HepG2 (cell line): ENCODE results near the gene TH. TPM values are rescaled to one million over a fixed set of nuclear protein-coding genes. Genes with fewer than 3 reads are reported as not detected.

ENCODE experiments used
- CENPT ChIP-seq: sonication (generic); formaldehyde crosslinking; IDR thresholded peaks from 2 replicates; pipeline ENCODE4 v1.8.0; 2022; ENCODE audit warnings: low read depth, mild to moderate bottlenecking, moderate library complexity, missing genetic modification reagents
- HMG20A ChIP-seq: IDR thresholded peaks from 2 replicates; pipeline ENCODE4 v1.6.1; 2016; ENCODE audit warnings: borderline replicate concordance
- IKZF1 ChIP-seq: fragments of 450-650 bp; IDR thresholded peaks from 2 replicates; pipeline ENCODE4 v1.7.1; 2016
- KDM1A ChIP-seq: IDR thresholded peaks from 2 replicates; pipeline ENCODE4 v1.6.1; 2016; ENCODE audit warnings: missing compliant biosample characterization
- KLF16 ChIP-seq, 2 experiments: sonication (generic) in 1 of 2; formaldehyde crosslinking in 1 of 2; IDR thresholded peaks; 2 replicates each; pipeline versions ENCODE4 v1.6.1 to v1.8.0; 2016 to 2023; ENCODE audit warnings: missing genetic modification reagents in 2 of 2, missing compliant biosample characterization in 1 of 2
- MED13 ChIP-seq: sonication (generic); formaldehyde crosslinking; IDR thresholded peaks from 2 replicates; pipeline ENCODE4 v1.5.0; 2020; ENCODE audit warnings: missing genetic modification reagents
- NRL ChIP-seq: sonication (generic); formaldehyde crosslinking; IDR thresholded peaks from 2 replicates; pipeline ENCODE4 v1.5.0; 2020; ENCODE audit warnings: missing genetic modification reagents, mild to moderate bottlenecking, moderate library complexity, borderline replicate concordance
- PRMT3 ChIP-seq: sonication (generic); formaldehyde crosslinking; IDR thresholded peaks from 2 replicates; pipeline ENCODE4 v1.8.1; 2022; ENCODE audit warnings: low read depth, mild to moderate bottlenecking, moderate library complexity, missing genetic modification reagents, borderline replicate concordance
- RELA ChIP-seq: sonication (generic); formaldehyde crosslinking; IDR thresholded peaks from 2 replicates; pipeline ENCODE4 v1.4.0; 2020; ENCODE audit warnings: missing genetic modification reagents
- STAT5B ChIP-seq: sonication (generic); formaldehyde crosslinking; IDR thresholded peaks from 2 replicates; pipeline ENCODE4 v1.4.0; 2020; ENCODE audit warnings: missing genetic modification reagents
- ZNF441 ChIP-seq: sonication (generic); formaldehyde crosslinking; IDR thresholded peaks from 2 replicates; pipeline ENCODE4 v1.7.0; 2021; ENCODE audit warnings: missing genetic modification reagents, borderline replicate concordance
- polyA plus RNA-seq, 8 experiments: library from polyadenylated mRNA; depleted of rRNA in 3 of 8; stranded (reverse) in 7 of 8; unstranded in 1 of 8; fragments of >200 nt; fragmentation: Illumina TruSeq in 4 of 8; extraction: Trizol in 4 of 8; gene quantifications; 2 replicates each; pipeline versions ENCODE4 v1.2.1 to v1.2.3, GENCODE V29; 2011 to 2016; ENCODE audit warnings: low read depth in 4 of 8, missing spikeins in 1 of 8, mixed read lengths in 1 of 8; ENCODE audit not compliant: insufficient read depth in 1 of 8
- total RNA-seq, 5 experiments: library from RNA; depleted of rRNA; stranded (reverse); fragments of >200 nt; fragmentation: Illumina TruSeq; extraction: Trizol; gene quantifications; 2 replicates each; pipeline ENCODE4 v1.2.3, GENCODE V29; 2016; ENCODE audit warnings: low read depth in 1 of 5
- TF ChIP-seq, protein P1 (sequence below): sonication (generic); formaldehyde crosslinking; IDR thresholded peaks from one replicate; pipeline ENCODE4 v1.5.1; 2020; ENCODE audit warnings: mild to moderate bottlenecking, missing genetic modification reagents; ENCODE audit errors: not compliant biosample characterization
- TF ChIP-seq, protein P2 (sequence below): sonication (generic); formaldehyde crosslinking; IDR thresholded peaks from 2 replicates; pipeline ENCODE4 v1.4.0; 2020; ENCODE audit warnings: missing genetic modification reagents, mild to moderate bottlenecking, borderline replicate concordance
- TF ChIP-seq, protein P3 (sequence below): sonication (generic); formaldehyde crosslinking; IDR thresholded peaks from 2 replicates; pipeline ENCODE4 v1.4.0; 2020; ENCODE audit warnings: missing genetic modification reagents, low read depth, mild to moderate bottlenecking, borderline replicate concordance
- TF ChIP-seq, protein P4 (sequence below): sonication (generic); formaldehyde crosslinking; IDR thresholded peaks from 2 replicates; pipeline ENCODE4 v1.4.0; 2020; ENCODE audit warnings: mild to moderate bottlenecking, low read depth, missing genetic modification reagents
- TF ChIP-seq, protein P5 (sequence below): sonication (generic); formaldehyde crosslinking; IDR thresholded peaks from 2 replicates; pipeline ENCODE4 v1.5.0; 2020; ENCODE audit warnings: missing genetic modification reagents

The TH gene
- total and polyA plus RNA-seq, 2 of the 13 experiments (the other 11 are each of a cell fraction or from before 2014, with no cell fraction given): 0.36 TPM; not detected in 1

DNA sequence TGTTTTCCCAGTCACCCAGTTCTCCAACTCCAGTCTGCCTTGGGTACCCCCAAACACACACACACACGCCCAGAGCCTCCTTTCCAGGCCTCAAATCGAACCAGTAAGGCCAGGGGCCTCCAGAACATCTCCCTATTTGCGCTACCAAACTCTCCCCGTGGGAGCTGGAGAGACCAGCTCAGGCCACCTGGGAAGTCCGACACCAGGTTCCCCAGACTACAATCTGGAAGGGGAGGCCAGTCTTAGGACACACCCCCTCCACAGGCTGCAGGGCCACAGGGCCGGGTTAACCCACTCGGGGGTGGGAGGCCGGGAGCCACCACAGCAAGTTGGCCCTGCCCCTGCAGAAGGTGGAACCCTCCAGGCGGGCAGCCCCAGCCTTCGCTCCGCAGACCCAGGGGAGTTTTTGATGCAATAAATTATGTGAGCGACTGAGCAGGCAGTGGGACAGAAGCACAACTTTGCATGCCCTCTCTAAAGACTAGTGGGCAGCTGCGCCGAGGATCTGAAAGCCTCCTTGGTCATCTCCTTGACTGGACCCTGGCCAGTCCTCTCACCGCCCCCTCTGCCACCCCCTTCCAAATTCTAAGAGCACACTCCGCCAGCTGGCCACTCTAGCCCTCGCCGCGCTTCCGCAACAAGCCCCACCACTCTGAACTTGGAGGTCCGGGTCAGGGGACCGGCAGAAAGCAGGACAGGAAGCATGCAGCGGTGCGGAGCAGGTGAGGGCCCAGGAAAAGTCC, 35.2 kb downstream of the TH start (continued):
- TF ChIP-seq KLF16 (CRISPR knock-in tag; IDR thresholded peaks at IDR 0.05) (no peak), MED13 (CRISPR knock-in tag) (no peak), NRL (CRISPR knock-in tag) (peak; percentile 25; the same call in 1 of the 2 replicates), HMG20A (CRISPR knock-in tag) (no peak), IKZF1 (no peak), RELA (CRISPR knock-in tag) (no peak), STAT5B (CRISPR knock-in tag) (no peak), ZNF441 (CRISPR knock-in tag) (0 out of 2 replicates have a peak, but pooled peaks have one; percentile 22), PRMT3 (CRISPR knock-in tag) (peak; percentile 22; the same call in 1 of the 2 replicates), KDM1A (CRISPR knock-in tag) (no peak), CENPT (CRISPR knock-in tag) (no peak)
- TF ChIP-seq, protein P1, sequence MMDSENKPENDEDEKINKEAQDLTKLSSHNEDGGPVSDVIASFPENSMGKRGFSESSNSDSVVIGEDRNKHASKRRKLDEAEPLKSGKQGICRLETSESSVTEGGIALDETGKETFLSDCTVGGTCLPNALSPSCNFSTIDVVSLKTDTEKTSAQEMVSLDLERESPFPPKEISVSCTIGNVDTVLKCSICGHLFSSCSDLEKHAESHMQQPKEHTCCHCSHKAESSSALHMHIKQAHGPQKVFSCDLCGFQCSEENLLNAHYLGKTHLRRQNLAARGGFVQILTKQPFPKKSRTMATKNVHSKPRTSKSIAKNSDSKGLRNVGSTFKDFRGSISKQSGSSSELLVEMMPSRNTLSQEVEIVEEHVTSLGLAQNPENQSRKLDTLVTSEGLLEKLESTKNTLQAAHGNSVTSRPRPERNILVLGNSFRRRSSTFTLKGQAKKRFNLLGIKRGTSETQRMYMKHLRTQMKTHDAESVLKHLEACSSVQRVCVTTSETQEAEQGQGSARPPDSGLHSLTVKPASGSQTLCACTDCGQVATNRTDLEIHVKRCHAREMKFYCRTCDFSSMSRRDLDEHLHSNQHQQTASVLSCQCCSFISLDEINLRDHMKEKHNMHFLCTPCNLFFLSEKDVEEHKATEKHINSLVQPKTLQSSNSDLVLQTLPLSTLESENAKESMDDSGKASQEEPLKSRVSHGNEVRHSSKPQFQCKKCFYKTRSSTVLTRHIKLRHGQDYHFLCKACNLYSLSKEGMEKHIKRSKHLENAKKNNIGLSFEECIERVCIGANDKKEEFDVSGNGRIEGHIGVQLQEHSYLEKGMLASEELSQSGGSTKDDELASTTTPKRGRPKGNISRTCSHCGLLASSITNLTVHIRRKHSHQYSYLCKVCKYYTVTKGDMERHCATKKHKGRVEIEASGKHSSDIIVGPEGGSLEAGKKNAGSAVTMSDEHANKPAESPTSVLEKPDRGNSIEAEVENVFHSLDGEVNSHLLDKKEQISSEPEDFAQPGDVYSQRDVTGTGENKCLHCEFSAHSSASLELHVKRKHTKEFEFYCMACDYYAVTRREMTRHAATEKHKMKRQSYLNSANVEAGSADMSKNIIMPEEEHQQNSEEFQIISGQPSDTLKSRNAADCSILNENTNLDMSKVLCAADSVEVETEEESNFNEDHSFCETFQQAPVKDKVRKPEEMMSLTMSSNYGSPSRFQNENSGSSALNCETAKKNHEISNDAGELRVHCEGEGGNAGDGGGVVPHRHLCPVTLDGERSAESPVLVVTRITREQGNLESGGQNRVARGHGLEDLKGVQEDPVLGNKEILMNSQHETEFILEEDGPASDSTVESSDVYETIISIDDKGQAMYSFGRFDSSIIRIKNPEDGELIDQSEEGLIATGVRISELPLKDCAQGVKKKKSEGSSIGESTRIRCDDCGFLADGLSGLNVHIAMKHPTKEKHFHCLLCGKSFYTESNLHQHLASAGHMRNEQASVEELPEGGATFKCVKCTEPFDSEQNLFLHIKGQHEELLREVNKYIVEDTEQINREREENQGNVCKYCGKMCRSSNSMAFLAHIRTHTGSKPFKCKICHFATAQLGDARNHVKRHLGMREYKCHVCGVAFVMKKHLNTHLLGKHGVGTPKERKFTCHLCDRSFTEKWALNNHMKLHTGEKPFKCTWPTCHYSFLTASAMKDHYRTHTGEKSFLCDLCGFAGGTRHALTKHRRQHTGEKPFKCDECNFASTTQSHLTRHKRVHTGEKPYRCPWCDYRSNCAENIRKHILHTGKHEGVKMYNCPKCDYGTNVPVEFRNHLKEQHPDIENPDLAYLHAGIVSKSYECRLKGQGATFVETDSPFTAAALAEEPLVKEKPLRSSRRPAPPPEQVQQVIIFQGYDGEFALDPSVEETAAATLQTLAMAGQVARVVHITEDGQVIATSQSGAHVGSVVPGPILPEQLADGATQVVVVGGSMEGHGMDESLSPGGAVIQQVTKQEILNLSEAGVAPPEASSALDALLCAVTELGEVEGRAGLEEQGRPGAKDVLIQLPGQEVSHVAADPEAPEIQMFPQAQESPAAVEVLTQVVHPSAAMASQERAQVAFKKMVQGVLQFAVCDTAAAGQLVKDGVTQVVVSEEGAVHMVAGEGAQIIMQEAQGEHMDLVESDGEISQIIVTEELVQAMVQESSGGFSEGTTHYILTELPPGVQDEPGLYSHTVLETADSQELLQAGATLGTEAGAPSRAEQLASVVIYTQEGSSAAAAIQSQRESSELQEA (CRISPR knock-in tag): no peak
- TF ChIP-seq, protein P2, sequence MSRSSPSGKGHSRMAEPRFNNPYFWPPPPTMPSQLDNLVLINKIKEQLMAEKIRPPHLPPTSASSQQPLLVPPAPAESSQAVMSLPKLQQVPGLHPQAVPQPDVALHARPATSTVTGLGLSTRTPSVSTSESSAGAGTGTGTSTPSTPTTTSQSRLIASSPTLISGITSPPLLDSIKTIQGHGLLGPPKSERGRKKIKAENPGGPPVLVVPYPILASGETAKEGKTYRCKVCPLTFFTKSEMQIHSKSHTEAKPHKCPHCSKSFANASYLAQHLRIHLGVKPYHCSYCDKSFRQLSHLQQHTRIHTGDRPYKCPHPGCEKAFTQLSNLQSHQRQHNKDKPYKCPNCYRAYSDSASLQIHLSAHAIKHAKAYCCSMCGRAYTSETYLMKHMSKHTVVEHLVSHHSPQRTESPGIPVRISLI: no peak
- TF ChIP-seq, protein P3, sequence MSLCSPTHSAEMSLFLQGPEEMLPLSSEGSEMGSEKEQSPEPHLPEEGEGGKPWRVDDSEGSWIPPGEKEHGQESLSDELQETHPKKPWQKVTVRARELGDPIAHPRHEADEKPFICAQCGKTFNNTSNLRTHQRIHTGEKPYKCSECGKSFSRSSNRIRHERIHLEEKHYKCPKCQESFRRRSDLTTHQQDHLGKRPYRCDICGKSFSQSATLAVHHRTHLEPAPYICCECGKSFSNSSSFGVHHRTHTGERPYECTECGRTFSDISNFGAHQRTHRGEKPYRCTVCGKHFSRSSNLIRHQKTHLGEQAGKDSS (CRISPR knock-in tag): no peak; the same call in 1 of the 2 replicates
- TF ChIP-seq, protein P4, sequence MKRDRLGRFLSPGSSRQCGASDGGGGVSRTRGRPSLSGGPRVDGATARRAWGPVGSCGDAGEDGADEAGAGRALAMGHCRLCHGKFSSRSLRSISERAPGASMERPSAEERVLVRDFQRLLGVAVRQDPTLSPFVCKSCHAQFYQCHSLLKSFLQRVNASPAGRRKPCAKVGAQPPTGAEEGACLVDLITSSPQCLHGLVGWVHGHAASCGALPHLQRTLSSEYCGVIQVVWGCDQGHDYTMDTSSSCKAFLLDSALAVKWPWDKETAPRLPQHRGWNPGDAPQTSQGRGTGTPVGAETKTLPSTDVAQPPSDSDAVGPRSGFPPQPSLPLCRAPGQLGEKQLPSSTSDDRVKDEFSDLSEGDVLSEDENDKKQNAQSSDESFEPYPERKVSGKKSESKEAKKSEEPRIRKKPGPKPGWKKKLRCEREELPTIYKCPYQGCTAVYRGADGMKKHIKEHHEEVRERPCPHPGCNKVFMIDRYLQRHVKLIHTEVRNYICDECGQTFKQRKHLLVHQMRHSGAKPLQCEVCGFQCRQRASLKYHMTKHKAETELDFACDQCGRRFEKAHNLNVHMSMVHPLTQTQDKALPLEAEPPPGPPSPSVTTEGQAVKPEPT (CRISPR knock-in tag): no peak; the same call in 1 of the 2 replicates
- TF ChIP-seq, protein P5, sequence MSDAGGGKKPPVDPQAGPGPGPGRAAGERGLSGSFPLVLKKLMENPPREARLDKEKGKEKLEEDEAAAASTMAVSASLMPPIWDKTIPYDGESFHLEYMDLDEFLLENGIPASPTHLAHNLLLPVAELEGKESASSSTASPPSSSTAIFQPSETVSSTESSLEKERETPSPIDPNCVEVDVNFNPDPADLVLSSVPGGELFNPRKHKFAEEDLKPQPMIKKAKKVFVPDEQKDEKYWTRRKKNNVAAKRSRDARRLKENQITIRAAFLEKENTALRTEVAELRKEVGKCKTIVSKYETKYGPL (CRISPR knock-in tag): no peak
